ENCODE measurements around the gene KCNK3.

KCNK3 gene

GRCh38 chr2:26666671-26667070 is 25.9 kb upstream of the KCNK3 start:
- DNase-seq (ENCODE audit: low read depth): no peak
- TF ChIP-seq CTCF (conservative IDR thresholded peaks at IDR 0.05; ENCODE audit: low read depth, low read length): no peak
- H3K4me3 ChIP-seq (ENCODE audit: low read length): no peak overlapping the region

DNA sequence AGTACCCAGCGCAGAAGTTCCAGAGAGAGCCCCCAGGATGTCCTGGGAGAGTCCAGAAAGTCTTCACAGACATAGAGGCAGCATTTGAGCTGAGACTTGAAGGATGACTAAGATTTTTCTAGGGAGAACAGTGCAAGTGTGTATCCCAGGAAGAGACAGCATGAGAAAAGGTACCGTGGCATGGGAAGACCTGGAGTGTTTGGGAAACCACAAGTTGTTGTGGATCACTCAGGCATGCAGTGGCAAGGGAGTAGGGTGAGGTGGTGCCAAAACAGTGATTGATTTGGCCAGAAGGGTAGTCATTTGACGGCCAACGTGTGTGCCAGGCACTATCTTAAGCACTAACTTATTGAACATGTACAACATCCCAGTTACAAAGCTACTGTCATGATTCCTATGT is 24.5 kb upstream of the KCNK3 start:
- TF ChIP-seq CTCF (conservative IDR thresholded peaks at IDR 0.05; ENCODE audit: low read depth, low read length): no peak
- no peak for DNase-seq (ENCODE audit: low read depth)

DNA sequence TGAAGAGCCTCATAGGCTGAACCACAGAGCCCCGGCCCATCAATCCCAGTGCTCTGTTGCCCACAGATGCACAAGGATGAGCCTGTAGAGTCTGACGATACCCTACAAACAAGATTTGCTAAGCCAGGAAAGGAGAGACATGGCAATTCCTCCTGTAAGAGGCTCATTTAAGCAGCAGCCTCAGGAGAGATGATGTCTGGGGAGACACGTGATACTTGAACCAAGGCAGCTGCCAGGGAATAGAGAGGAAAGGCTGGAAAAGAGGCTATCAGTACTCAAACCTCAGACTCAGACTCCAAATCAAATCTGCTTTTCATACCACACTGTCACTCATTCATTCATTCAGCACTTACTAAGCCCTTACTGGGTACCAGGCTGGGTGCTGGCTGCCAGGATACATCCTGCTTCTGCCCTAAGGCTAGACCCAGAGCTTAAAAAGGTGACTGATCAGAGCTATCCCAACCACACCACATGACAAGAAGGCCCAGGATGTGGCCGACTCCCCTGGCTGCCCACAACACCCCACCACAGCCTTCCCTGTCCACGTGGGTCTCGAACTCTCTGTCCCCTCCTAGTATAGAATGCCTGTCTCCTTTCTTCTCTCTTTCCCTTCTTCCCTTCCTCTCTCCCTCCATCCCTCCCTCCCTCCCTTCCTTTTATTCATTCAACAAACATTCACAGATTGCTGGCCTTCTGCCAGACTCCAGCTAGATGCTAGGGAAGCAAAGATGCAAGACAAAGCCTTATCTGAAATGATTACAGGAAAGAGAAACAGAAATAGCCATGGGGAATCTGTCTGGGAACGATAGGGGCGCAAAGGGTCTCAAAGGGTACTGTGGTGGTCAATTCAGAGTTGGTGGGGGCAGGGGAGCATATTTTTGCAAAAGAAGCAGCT is 23.4 kb upstream of the KCNK3 start:
- no peak for TF ChIP-seq CTCF (conservative IDR thresholded peaks at IDR 0.05; ENCODE audit: low read depth, low read length)

More for the DNA sequence above, 24.5 kb upstream of the KCNK3 start:
- no peak overlapping the region for H3K4me3 ChIP-seq (ENCODE audit: low read length)

GRCh38 chr2:26670171-26670570 is 22.4 kb upstream of the KCNK3 start:
- no peak for TF ChIP-seq CTCF (conservative IDR thresholded peaks at IDR 0.05; ENCODE audit: low read depth, low read length)
- no peak overlapping the region for H3K4me3 ChIP-seq (ENCODE audit: low read length)
- no peak for DNase-seq (ENCODE audit: low read depth)

More for the DNA sequence above, 23.4 kb upstream of the KCNK3 start:
- no peak overlapping the region for H3K4me3 ChIP-seq (ENCODE audit: low read length)
- no peak for DNase-seq (ENCODE audit: low read depth)

DNA sequence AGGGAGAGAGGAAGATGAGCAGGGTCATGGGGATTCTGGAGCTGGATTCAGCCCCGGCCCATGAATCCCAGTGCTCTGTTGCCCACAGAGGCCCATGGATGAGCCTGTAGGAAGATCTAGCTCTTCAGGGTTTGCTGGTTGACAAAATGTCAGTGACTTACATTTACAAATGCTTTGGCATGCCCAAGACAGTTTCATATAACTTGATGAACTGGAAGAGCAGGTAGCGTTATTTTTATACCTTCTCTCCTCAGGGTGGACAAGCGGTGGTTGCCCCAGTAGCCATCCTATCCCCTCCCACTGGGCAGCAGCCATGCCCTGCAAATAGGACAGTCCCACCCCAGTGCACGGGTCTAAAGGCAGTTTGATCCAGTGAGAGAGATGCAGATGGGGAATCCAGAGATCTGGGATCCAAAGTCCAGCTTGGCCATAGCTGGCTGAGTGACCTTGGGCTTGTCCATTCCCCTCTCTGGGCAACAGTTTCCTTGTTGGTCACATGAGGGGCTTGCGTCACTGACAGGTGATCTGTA is 21.5 kb upstream of the KCNK3 start:
- no peak overlapping the region for H3K4me3 ChIP-seq (ENCODE audit: low read length)
- DNase-seq (ENCODE audit: low read depth): no peak
- no peak for TF ChIP-seq CTCF (conservative IDR thresholded peaks at IDR 0.05; ENCODE audit: low read depth, low read length)

GRCh38 chr2:26671691-26672090 is 20.8 kb upstream of the KCNK3 start:
- TF ChIP-seq CTCF (conservative IDR thresholded peaks at IDR 0.05; ENCODE audit: low read depth, low read length): no peak

More at GRCh38 chr2:26671691-26672090, 20.8 kb upstream of the KCNK3 start:
- no peak overlapping the region for H3K4me3 ChIP-seq (ENCODE audit: low read length)
- no peak for DNase-seq (ENCODE audit: low read depth)
